Kidney epithelial cell (primary cell): ENCODE results near the gene VPS13D. TPM values are rescaled to one million over a fixed set of nuclear protein-coding genes. Genes with fewer than 3 reads are reported as not detected.

ENCODE experiments used
- DNase-seq: peaks from one replicate; pipeline ENCODE4 v3.0.0-alpha.2; 2010; ENCODE audit warnings: low read depth
- H3K27me3 ChIP-seq: 2 replicates; pipeline ENCODE4 v1.6.0; 2011; ENCODE audit warnings: low read length; ENCODE audit not compliant: control insufficient read depth, insufficient read depth
- H3K36me3 ChIP-seq: 2 replicates; pipeline ENCODE4 v1.5.1; 2011; ENCODE audit warnings: low read length; ENCODE audit not compliant: control insufficient read depth, insufficient read depth
- H3K4me3 ChIP-seq: 2 replicates; pipeline ENCODE4 v1.5.1; 2011; ENCODE audit warnings: low read depth, mild to moderate bottlenecking, control low read depth, low read length
- CTCF ChIP-seq: IDR thresholded peaks from 2 replicates; pipeline ENCODE4 v1.5.1; 2011; ENCODE audit warnings: mild to moderate bottlenecking, moderate library complexity, low read length, control low read depth, inconsistent platforms; ENCODE audit not compliant: insufficient read depth, poor library complexity, severe bottlenecking
- total RNA-seq: library from RNA; depleted of rRNA; stranded (reverse); fragments of >200 nt; gene quantifications from 2 replicates; pipeline ENCODE4 v1.2.3, GENCODE V29; 2015

Gene VPS13D
- total RNA-seq, 1 donor from 2014 or later: 22.2 TPM

- Histone ChIP-seq H3K27me3 (no peaks in the 10 kb centered on the region), H3K4me3 (no peak overlapping the region), H3K36me3 (no peaks in the 10 kb centered on the region)
- TF ChIP-seq CTCF: no peak
- no peak for DNase-seq
These were observed 256.7 kb downstream of the VPS13D start for GRCh38 chr1:12486401-12487005.

- DNase-seq: no peak
- Histone ChIP-seq H3K4me3 (no peak overlapping the region), H3K27me3 (no peaks in the 10 kb centered on the region), H3K36me3 (no peaks in the 10 kb centered on the region)
- no peak for TF ChIP-seq CTCF
These were observed 257.7 kb downstream of the VPS13D start for GRCh38 chr1:12487520-12487919.

GRCh38 chr1:12488666-12489354 lies 259.0 kb downstream of the VPS13D start:
- TF ChIP-seq CTCF: no peak
- no peaks in the 10 kb centered on the region for H3K36me3 ChIP-seq
- H3K27me3 ChIP-seq: no peaks in the 10 kb centered on the region
- no peak overlapping the region for H3K4me3 ChIP-seq
- DNase-seq: no peak

GRCh38 chr1:12490532-12491142 lies 260.8 kb downstream of the VPS13D start:
- no peak for TF ChIP-seq CTCF
- H3K36me3 ChIP-seq: no peaks in the 10 kb centered on the region
- H3K27me3 ChIP-seq: no peaks in the 10 kb centered on the region
- H3K4me3 ChIP-seq: no peak overlapping the region
- no peak for DNase-seq

- DNase-seq: no peak
- H3K27me3 ChIP-seq: no peaks in the 10 kb centered on the region
- TF ChIP-seq CTCF: no peak
- no peak overlapping the region for H3K4me3 ChIP-seq
- no peaks in the 10 kb centered on the region for H3K36me3 ChIP-seq
These were observed 261.8 kb downstream of the VPS13D start for GRCh38 chr1:12491656-12492055.
